Thyroid gland (tissue), 4 donors: ENCODE data around the gene NAPB. TPM values are rescaled to one million over a fixed set of nuclear protein-coding genes. Genes with fewer than 3 reads are reported as not detected.

ENCODE experiments used
- DNase-seq, 2 donors: peaks; one replicate each; pipeline ENCODE4 v3.0.0-alpha.2; 2019
- H3K27ac ChIP-seq, 3 donors: fragments of 200-600 bp; sonication (generic); 1 replicate in 2 of 3; 2 replicates in 1 of 3; pipeline ENCODE4 v1.5.1; 2016 to 2019; ENCODE audit warnings: mild to moderate bottlenecking in 1 of 3, moderate library complexity in 1 of 3
- H3K27me3 ChIP-seq: fragments of 200-600 bp; sonication (generic); one replicate; pipeline ENCODE4 v1.5.1; 2019
- H3K36me3 ChIP-seq, 2 donors: fragments of 200-600 bp; sonication (generic); one replicate each; pipeline ENCODE4 v1.5.1; 2016 to 2019
- H3K4me1 ChIP-seq, 2 donors: fragments of 200-600 bp; sonication (generic); one replicate each; pipeline ENCODE4 v1.5.1; 2017 to 2019
- H3K4me3 ChIP-seq, 3 donors: fragments of 200-600 bp; sonication (generic); replicated peaks in 1 of 3; 1 replicate in 2 of 3; 2 replicates in 1 of 3; pipeline ENCODE4 v1.5.1; 2016; ENCODE audit warnings: mild to moderate bottlenecking in 1 of 3
- H3K9me3 ChIP-seq: fragments of 200-600 bp; sonication (generic); one replicate; pipeline ENCODE4 v1.5.1; 2017
- CTCF ChIP-seq, 6 experiments: fragments of 200-600 bp in 3 of 6; fragments of 450-650 bp in 3 of 6; sonication (generic) in 3 of 6; IDR thresholded peaks; one replicate each; pipeline ENCODE4 v1.5.1; 2016 to 2019; ENCODE audit warnings: antibody characterized with exemption in 6 of 6, mild to moderate bottlenecking in 2 of 6, inconsistent platforms in 1 of 6, moderate library complexity in 1 of 6
- POLR2A ChIP-seq, 2 donors: fragments of 450-650 bp; IDR thresholded peaks; one replicate each; pipeline ENCODE4 v1.6.1; 2017; ENCODE audit warnings: antibody characterized with exemption in 2 of 2, mild to moderate bottlenecking in 2 of 2, moderate library complexity in 1 of 2
- WGBS, 2 donors: methylation state at CpG; one replicate each; pipeline ENCODE4 v1.1.5; 2017; 5-methylcytosine and 5-hydroxymethylcytosine counted together
- intact Hi-C: fragments of 100-400 bp; cut with DNase I; formaldehyde crosslinking; loops from one replicate; pipeline ENCODE4 v1.15.1; 2023
- total RNA-seq, 4 donors: library from RNA; depleted of rRNA; stranded (reverse); fragments of >200 nt; gene quantifications; one replicate each; pipeline ENCODE4 v1.2.3, GENCODE V29; 2016

The NAPB gene
- total RNA-seq, 4 donors from 2014 or later = 22.7 to 32.1 (median 26.9) TPM

- intact Hi-C loops = no loop called here
- WGBS, 2 donors = 73 to 82% methylated on average over 10 to 11 of the region's 11 CpGs
Measured at GRCh38 chr20:23451956-23452487, 30.7 kb upstream of the NAPB start.

GRCh38 chr20:23450877-23451276, 29.6 kb upstream of the NAPB start:
- Histone ChIP-seq H3K4me3 (no peak overlapping the region), H3K9me3 (no peaks in the 10 kb centered on the region), H3K27me3 (no peaks in the 10 kb centered on the region), H3K4me1 (no peaks in the 10 kb centered on the region), H3K36me3 (no peaks in the 10 kb centered on the region), H3K27ac (no peak overlapping the region)
- intact Hi-C loops = no loop called here
- no peak for DNase-seq
- TF ChIP-seq CTCF (IDR thresholded peaks at IDR 0.05) = no peak
- no peak for TF ChIP-seq POLR2A (IDR thresholded peaks at IDR 0.05)
- 85 to 91% methylated on average over 1 of the region's 1 CpG for WGBS, 2 donors

More at GRCh38 chr20:23451956-23452487, 30.7 kb upstream of the NAPB start:
- Histone ChIP-seq H3K4me1 (no peaks in the 10 kb centered on the region), H3K9me3 (no peaks in the 10 kb centered on the region), H3K4me3 (no peak overlapping the region), H3K36me3 (no peaks in the 10 kb centered on the region), H3K27ac (no peak overlapping the region), H3K27me3 (no peaks in the 10 kb centered on the region)
- TF ChIP-seq POLR2A (IDR thresholded peaks at IDR 0.05) (no peak), CTCF (IDR thresholded peaks at IDR 0.05) (no peak)
- DNase-seq = no peak

GRCh38 chr20:23449421-23449820, 28.1 kb upstream of the NAPB start:
- no peaks in the 10 kb centered on the region for H3K9me3 ChIP-seq
- no peaks in the 10 kb centered on the region for H3K36me3 ChIP-seq
- TF ChIP-seq CTCF (IDR thresholded peaks at IDR 0.05) (no peak), POLR2A (IDR thresholded peaks at IDR 0.05) (no peak)
- no peak for DNase-seq
- no peak overlapping the region for H3K4me3 ChIP-seq
- no peaks in the 10 kb centered on the region for H3K4me1 ChIP-seq
- H3K27ac ChIP-seq = no peak overlapping the region
- no peaks in the 10 kb centered on the region for H3K27me3 ChIP-seq
- WGBS, 2 donors = 50 to 61% methylated on average over 3 of the region's 3 CpGs
- intact Hi-C loops = loop anchor here (10.0 kb wide), 1 partner anchor 155 kb away; the partner anchor contains the start of gene CST9

GRCh38 chr20:23448167-23448566, 26.9 kb upstream of the NAPB start:
- H3K4me3 ChIP-seq = no peak overlapping the region
- H3K4me1 ChIP-seq = no peaks in the 10 kb centered on the region
- H3K27ac ChIP-seq = no peak overlapping the region
- intact Hi-C loops = loop anchor here (10.0 kb wide), 1 partner anchor 157 kb away; the partner anchor contains the start of gene CST9
- WGBS, 2 donors = 87 to 93% methylated on average over 5 of the region's 5 CpGs
- no peaks in the 10 kb centered on the region for H3K9me3 ChIP-seq
- TF ChIP-seq POLR2A (IDR thresholded peaks at IDR 0.05) = no peak
- TF ChIP-seq CTCF (IDR thresholded peaks at IDR 0.05) = no peak
- no peaks in the 10 kb centered on the region for H3K36me3 ChIP-seq
- DNase-seq = no peak
- no peaks in the 10 kb centered on the region for H3K27me3 ChIP-seq

GRCh38 chr20:23446505-23446904, 25.2 kb upstream of the NAPB start:
- TF ChIP-seq CTCF (IDR thresholded peaks at IDR 0.05) (peak in 5 of 6 experiments; percentile 26 to 48 (median 33)), POLR2A (IDR thresholded peaks at IDR 0.05) (no peak)
- Histone ChIP-seq H3K27me3 (no peaks in the 10 kb centered on the region), H3K36me3 (no peaks in the 10 kb centered on the region), H3K4me1 (no peaks in the 10 kb centered on the region), H3K4me3 (no peak overlapping the region), H3K27ac (no peak overlapping the region), H3K9me3 (no peaks in the 10 kb centered on the region)
- DNase-seq = peak; percentile 17 to 46
- intact Hi-C loops = loop anchor here (10.0 kb wide), 1 partner anchor 158 kb away; the partner anchor contains the start of gene CST9
- 74 to 79% methylated on average over 8 of the region's 8 CpGs for WGBS, 2 donors
